ENCODE measurements around the gene TPRA1.

Gene TPRA1

GRCh38 chr3:127590593-127591465 lies at the start of gene TPRA1:
Gene TPRA1 (minus strand): TSS chr3:127590733. CDS start chr3:127580146, 10,587 bp downstream.
- peak; percentile 53 to 68 for DNase-seq (ENCODE audit: low read depth in 1 of 2, low spot score in 1 of 2)

- no peak for DNase-seq (ENCODE audit: low read depth in 1 of 2, low spot score in 1 of 2)
Measured at GRCh38 chr3:127640042-127640355, 49.5 kb upstream of the TPRA1 start.

- DNase-seq (ENCODE audit: low read depth in 1 of 2, low spot score in 1 of 2): no peak
Measured at GRCh38 chr3:127639173-127640041, 48.9 kb upstream of the TPRA1 start.

GRCh38 chr3:127637971-127638370 lies 47.4 kb upstream of the TPRA1 start:
- no peak for DNase-seq (ENCODE audit: low read depth in 1 of 2, low spot score in 1 of 2)

GRCh38 chr3:127637546-127637945 lies 47.0 kb upstream of the TPRA1 start:
- no peak for DNase-seq (ENCODE audit: low read depth in 1 of 2, low spot score in 1 of 2)

GRCh38 chr3:127634653-127635052 lies 44.1 kb upstream of the TPRA1 start:
- DNase-seq (ENCODE audit: low read depth in 1 of 2, low spot score in 1 of 2): no peak

GRCh38 chr3:127632035-127632820 lies 41.7 kb upstream of the TPRA1 start:
- no peak for DNase-seq (ENCODE audit: low read depth in 1 of 2, low spot score in 1 of 2)

GRCh38 chr3:127630811-127631714 lies 40.5 kb upstream of the TPRA1 start:
- no peak for DNase-seq (ENCODE audit: low read depth in 1 of 2, low spot score in 1 of 2)

GRCh38 chr3:127629467-127630403 lies 39.2 kb upstream of the TPRA1 start:
- DNase-seq (ENCODE audit: low read depth in 1 of 2, low spot score in 1 of 2): peak in 1 of 2 donors; percentile 32

GRCh38 chr3:127628788-127629466 lies 38.4 kb upstream of the TPRA1 start, which contains the start of gene PODXL2:
Gene PODXL2 (plus strand): TSS chr3:127629185. CDS start chr3:127629220, 35 bp downstream.
- peak in 1 of 2 donors; percentile 13 for DNase-seq (ENCODE audit: low read depth in 1 of 2, low spot score in 1 of 2)

GRCh38 chr3:127628426-127628787 lies 37.9 kb upstream of the TPRA1 start:
- DNase-seq (ENCODE audit: low read depth in 1 of 2, low spot score in 1 of 2): no peak

- DNase-seq (ENCODE audit: low read depth in 1 of 2, low spot score in 1 of 2): no peak
Measured at GRCh38 chr3:127625821-127626220, 35.3 kb upstream of the TPRA1 start.

GRCh38 chr3:127624063-127624462 lies 33.5 kb upstream of the TPRA1 start:
- DNase-seq (ENCODE audit: low read depth in 1 of 2, low spot score in 1 of 2): no peak

- no peak for DNase-seq (ENCODE audit: low read depth in 1 of 2, low spot score in 1 of 2)
Measured at GRCh38 chr3:127622772-127623576, 32.4 kb upstream of the TPRA1 start.

GRCh38 chr3:127622031-127622430 lies 31.5 kb upstream of the TPRA1 start:
- no peak for DNase-seq (ENCODE audit: low read depth in 1 of 2, low spot score in 1 of 2)

- DNase-seq (ENCODE audit: low read depth in 1 of 2, low spot score in 1 of 2): no peak
Measured at GRCh38 chr3:127620637-127621375, 30.3 kb upstream of the TPRA1 start.

GRCh38 chr3:127618891-127619290 lies 28.4 kb upstream of the TPRA1 start:
- DNase-seq (ENCODE audit: low read depth in 1 of 2, low spot score in 1 of 2): no peak

Measured in activated T-helper 1 cell treated with anti-CD3 and anti-CD28 coated beads, Interleukin-2, amount 50 U/mL, for 16 hours (primary cell).